HG02763 (cell line): ENCODE data around the gene RGS6.

Experiments used
- ATAC-seq: cut with Tn5 transposase; IDR thresholded peaks from one replicate; pipeline ENCODE4 v1.9.1; 2021; ENCODE audit warnings: mild to moderate bottlenecking, moderate library complexity; ENCODE audit not compliant: unreplicated experiment

The RGS6 gene

GRCh38 chr14:72142328-72142727, 210.1 kb downstream of the RGS6 start:
- no peak for ATAC-seq

- no peak for ATAC-seq
Measured at GRCh38 chr14:72146241-72146640, 214.0 kb downstream of the RGS6 start.

DNA sequence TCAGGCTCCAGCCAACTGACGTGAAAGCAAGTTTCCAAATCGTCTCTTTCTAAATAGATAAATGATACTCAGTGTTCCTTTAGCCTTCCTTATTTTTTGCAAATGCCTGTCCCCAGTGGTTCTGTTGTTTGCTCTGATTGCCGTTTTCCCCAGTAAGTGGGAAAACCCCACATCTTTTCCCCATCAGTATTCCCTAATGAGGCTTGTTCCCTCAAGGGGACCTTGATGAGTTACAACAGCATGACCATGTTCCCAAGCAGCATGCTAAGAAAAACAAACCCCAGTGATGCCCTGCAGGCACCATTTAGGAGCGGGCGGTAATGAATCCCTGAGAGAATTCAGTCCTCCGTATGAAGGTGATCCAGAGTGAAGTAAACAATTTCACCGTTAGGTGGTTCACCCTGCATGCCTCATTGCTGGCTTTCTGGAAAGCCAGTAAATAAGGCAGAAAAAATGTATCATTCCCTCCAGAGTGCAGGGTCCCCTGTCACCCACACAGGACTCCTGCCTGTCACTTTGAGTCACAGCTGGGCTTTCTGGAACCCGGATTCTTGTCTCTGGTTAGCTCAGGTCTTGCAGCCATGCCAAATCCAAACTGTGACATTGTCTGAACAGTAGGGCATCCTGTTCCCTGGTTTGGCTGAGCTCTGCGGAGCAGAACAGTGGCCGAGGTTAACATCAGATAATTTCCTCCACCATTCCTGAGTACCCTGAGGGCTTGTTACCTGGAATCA, 222.6 kb downstream of the RGS6 start:
- ATAC-seq = no peak

GRCh38 chr14:72155379-72155993, 223.3 kb downstream of the RGS6 start:
- no peak for ATAC-seq

GRCh38 chr14:72164420-72165228, 232.4 kb downstream of the RGS6 start:
- no peak for ATAC-seq

DNA sequence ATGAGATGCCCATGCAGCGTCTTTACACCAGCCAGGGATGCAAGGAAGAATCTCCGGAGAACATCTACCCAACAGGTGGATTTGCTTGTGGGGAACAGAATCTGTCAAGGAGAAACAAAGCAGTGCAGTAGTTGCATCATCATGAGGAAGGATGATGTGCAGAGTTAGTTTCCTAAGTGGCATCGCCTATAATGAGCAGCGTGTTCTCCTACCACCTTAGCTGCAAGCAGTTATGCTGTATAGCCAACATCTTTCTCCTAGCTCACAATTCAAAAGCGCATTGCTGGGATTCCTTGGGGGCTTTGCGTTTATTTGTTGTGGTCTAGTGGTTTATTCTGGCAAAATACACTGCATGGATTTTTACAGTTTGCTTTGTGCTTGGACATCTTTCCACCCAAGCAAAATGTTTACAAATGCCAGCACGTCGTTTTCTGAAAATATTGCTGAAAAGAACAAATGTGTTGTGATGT, 233.0 kb downstream of the RGS6 start:
- ATAC-seq = no peak

DNA sequence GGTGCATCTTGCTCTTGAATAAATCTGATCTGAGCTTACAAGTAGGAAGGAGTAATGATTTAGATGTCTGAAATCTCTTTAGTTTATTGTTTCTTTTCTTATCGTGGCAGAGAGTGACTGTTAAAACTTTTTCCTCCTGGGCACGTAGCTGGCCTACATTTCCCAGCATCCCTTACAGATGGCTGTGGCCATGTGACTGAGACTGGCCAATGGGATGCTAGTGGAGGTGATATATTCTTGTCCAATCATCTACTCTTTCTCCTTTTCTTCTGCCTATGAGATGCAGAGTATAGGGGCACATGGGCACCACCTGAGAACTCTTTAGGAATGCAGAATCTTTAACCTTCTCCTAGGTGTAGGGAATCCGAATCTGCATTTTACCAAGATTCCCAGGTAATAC, 237.3 kb downstream of the RGS6 start:
- ATAC-seq = no peak

GRCh38 chr14:72172049-72172448, 239.8 kb downstream of the RGS6 start:
- ATAC-seq = no peak

DNA sequence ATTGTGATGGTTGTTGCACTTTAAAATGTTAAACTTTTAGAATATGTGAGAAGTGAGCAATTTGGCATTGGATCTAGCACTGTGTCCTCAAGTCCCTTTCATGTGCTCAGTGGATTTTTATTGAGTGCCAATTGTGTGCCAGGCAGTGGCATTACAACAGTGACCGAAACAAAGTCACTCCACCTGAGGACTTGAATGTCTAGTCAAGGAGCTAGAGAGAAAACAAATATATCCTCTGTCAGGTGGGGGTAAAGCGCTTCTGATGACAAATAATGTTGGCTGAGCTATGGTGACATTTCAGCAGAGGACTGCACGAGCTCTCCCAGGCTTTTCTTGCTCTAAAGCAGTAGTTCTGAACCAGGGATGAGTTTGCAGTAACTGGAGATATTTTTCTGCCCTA, 240.4 kb downstream of the RGS6 start:
- no peak for ATAC-seq

DNA sequence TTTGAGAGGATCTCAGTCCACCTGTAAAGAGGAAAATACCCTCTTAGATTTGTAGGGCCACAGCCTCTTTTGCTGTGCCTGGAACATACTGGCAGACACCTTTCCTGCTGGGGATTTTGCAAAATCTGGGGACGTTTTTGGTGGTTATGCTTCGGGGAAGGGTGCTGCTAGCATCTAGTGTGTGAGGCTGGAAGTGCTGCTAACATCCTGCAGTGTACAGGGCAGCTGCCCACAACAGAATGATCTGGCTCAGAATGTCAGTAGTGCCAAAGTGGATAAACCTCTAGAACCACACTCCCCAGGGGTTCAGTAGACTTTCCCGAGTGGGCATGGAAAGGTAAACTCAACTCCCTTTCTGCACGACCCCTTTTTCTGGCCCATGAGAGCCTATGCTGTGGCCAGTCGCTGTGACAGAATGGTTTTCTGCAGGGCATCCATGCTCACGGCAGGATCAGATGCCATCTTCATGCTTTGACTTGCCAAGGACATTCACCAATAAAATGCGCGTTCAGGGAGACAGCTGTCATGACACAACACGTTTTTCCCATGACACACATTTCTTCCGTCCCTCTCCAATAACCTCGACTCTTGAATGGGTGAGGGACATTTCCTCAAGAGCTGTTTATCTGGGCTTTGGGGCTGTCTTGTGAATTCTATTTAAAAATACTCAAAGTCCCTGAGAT, 240.9 kb downstream of the RGS6 start:
- ATAC-seq = no peak

- no peak for ATAC-seq
Measured at GRCh38 chr14:72177251-72177650, 245.0 kb downstream of the RGS6 start.

DNA sequence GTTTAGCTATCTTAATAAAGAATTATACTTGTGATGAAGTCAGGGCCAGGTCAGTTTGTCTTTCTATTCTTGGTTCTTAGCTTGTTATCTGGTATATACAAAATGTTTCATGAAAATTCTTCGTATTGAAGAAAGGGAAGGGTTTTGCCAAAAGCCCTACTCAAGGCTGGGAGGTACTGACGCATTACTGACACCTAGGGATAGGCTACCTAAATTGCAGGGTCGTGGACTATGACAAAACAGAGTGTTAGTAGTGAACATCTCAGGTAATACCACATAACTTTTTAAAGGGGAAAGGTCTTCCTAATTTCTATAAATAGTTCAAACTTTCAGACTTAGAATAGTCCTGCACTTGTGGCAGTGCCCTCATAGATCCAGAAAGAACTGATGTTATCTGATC, 246.3 kb downstream of the RGS6 start:
- ATAC-seq = no peak

DNA sequence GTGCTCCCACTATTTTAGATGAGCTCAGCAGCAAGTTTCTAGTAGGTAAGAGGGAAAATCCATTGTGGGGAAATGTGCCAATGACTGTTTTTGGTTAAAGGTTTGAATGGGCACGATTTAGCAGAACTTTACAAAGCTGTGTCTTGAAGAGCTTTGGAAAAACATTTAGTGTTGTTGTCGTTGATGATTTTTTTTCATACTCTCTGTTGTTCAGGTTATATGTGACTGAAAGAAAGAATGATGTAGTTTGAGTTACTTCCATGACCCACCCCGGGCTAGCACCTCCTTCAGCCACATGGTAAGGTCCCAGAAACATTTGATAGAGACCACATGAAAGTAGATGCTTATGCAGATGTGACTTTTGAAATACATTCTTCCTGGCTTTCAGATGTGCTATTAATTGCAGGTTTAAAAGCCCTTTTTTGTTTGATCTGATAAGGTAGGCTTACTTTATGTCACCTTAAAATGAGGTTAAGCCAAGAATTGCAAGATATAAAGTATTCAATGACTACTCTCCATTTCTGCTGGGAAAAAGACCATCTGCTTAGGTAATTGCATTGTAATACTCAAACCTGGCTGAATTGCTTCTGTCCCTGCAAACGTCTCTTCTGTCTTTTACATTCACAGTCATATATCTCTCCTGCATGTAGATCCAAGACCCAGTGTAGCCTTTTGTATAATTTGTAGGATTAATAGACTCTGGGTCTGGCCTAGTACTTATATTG, 250.6 kb downstream of the RGS6 start:
- no peak for ATAC-seq

- no peak for ATAC-seq
Measured at GRCh38 chr14:72183631-72184030, 251.4 kb downstream of the RGS6 start.

DNA sequence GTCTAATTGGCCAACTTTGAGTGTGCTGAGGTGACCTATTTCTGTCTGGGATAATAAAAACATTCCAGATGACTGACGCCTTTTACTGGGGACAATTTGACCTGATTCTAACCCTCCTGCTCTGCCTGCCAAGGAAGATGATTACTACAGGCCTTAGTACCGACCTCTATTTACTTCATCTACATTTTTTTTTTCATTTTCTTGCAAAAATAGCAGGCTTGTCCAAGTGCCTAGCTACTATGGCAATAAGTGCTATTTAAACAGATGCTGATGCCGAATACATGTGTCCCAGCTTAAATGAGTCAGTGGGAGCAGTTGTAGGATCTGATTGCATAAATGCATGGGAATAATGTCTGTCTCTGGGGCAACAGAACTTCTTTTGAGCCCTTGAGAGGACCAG, 254.3 kb downstream of the RGS6 start:
- no peak for ATAC-seq

GRCh38 chr14:72196237-72197015, 264.2 kb downstream of the RGS6 start:
- no peak for ATAC-seq

- ATAC-seq = no peak
Measured at GRCh38 chr14:72201645-72202044, 269.4 kb downstream of the RGS6 start.

DNA sequence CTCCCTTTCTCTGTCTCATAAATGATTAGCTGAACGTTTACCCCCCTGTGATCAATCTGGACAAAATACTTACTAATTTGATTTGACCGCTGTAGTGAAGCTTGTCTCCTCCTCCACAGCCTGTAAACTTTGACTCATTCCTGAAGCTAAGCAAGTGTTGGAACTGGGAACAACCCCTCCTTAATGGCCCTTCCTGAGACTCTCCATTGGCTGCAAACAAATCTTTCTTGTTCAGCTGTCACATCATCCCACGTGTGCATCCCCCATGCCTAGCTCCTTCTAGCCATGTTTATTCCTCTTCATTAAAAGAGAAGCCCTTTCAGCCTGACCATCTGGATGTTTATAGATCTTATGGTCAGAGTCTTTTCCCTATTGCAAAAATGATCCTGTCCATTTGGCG, 281.2 kb downstream of the RGS6 start:
- no peak for ATAC-seq

- no peak for ATAC-seq
Measured at GRCh38 chr14:72215080-72215479, 282.9 kb downstream of the RGS6 start.

- ATAC-seq = no peak
Measured at GRCh38 chr14:72217135-72217534, 284.9 kb downstream of the RGS6 start.
